Activated CD4-positive, alpha-beta T cell treated with anti-CD3 and anti-CD28 coated beads for 48 hours (primary cell): ENCODE measurements around the gene VAV2.

ENCODE experiments used
- DNase-seq: peaks from one replicate; pipeline ENCODE4 v3.0.0-alpha.2; 2020

Gene VAV2

GRCh38 chr9:133734590-133735414, 257.3 kb downstream of the VAV2 start:
- no peak for DNase-seq

- DNase-seq = no peak
These were observed 258.2 kb downstream of the VAV2 start for GRCh38 chr9:133733796-133734533.

- no peak for DNase-seq
These were observed 258.7 kb downstream of the VAV2 start for GRCh38 chr9:133733421-133733795.

GRCh38 chr9:133732639-133733408, 259.3 kb downstream of the VAV2 start:
- no peak for DNase-seq

GRCh38 chr9:133731876-133732638, 260.1 kb downstream of the VAV2 start:
- DNase-seq = no peak

GRCh38 chr9:133730994-133731715, 261.0 kb downstream of the VAV2 start:
- no peak for DNase-seq

- no peak for DNase-seq
These were observed 262.4 kb downstream of the VAV2 start for GRCh38 chr9:133729617-133730281.

- no peak for DNase-seq
These were observed 263.1 kb downstream of the VAV2 start for GRCh38 chr9:133728856-133729616.

GRCh38 chr9:133727876-133728441, 264.2 kb downstream of the VAV2 start:
- DNase-seq = peak; percentile 1

GRCh38 chr9:133727277-133727875, 264.7 kb downstream of the VAV2 start:
- DNase-seq = peak; percentile 6

- DNase-seq = peak; percentile 74
These were observed 265.5 kb downstream of the VAV2 start for GRCh38 chr9:133726401-133727276.

- DNase-seq = no peak
These were observed 266.2 kb downstream of the VAV2 start for GRCh38 chr9:133725886-133726285.

- DNase-seq = no peak
These were observed 273.4 kb downstream of the VAV2 start for GRCh38 chr9:133718563-133719315.

- peak; percentile 1 for DNase-seq
These were observed 274.8 kb downstream of the VAV2 start for GRCh38 chr9:133717113-133718031.

GRCh38 chr9:133716564-133717112, 275.5 kb downstream of the VAV2 start:
- DNase-seq = no peak

- DNase-seq = peak; percentile 34
These were observed 276.1 kb downstream of the VAV2 start for GRCh38 chr9:133715866-133716563.
